Common myeloid progenitor, CD34-positive (primary cell): ENCODE measurements around the gene YAP1.

Experiments
- CTCF ChIA-PET: fragments of 350-600 bp; sonication (Branson Sonifier 250); formaldehyde crosslinking; loops from one replicate; lab custom pipeline; 2021; ENCODE audit warnings: antibody characterized with exemption; lab: Charles Lee
- POLR2A ChIA-PET: fragments of 350-600 bp; sonication (Branson Sonifier 250); formaldehyde crosslinking; loops from one replicate; lab custom pipeline; 2021; ENCODE audit warnings: antibody characterized with exemption; lab: Charles Lee
- DNase-seq, 3 donors: peaks; one replicate each; pipeline versions ENCODE4 v3.0.0 to v3.0.0-alpha.2; 2013
- H3K27ac ChIP-seq, 2 experiments: 1 replicate in 1 of 2; 2 replicates in 1 of 2; pipeline ENCODE4 v1.7.0; 2013; ENCODE audit warnings: inconsistent platforms in 2 of 2, low read length in 2 of 2, mild to moderate bottlenecking in 2 of 2, low read depth in 1 of 2, moderate library complexity in 1 of 2; ENCODE audit not compliant: severe bottlenecking in 2 of 2, insufficient read depth in 1 of 2, poor library complexity in 1 of 2
- H3K27me3 ChIP-seq, 5 experiments: replicated peaks in 2 of 5; 1 replicate in 3 of 5; 2 replicates in 2 of 5; pipeline versions ENCODE4 v1.6.1 to v1.7.0; 2013; ENCODE audit warnings: low read length in 4 of 5, mild to moderate bottlenecking in 2 of 5, moderate library complexity in 2 of 5, inconsistent platforms in 1 of 5; ENCODE audit not compliant: insufficient read depth in 5 of 5, control insufficient read depth in 4 of 5
- H3K36me3 ChIP-seq, 4 experiments: 1 replicate in 2 of 4; 2 replicates in 2 of 4; pipeline versions ENCODE4 v1.6.1 to v1.7.0; 2013; ENCODE audit warnings: low read length in 3 of 4, control low read depth in 1 of 4, mild to moderate bottlenecking in 1 of 4; ENCODE audit not compliant: control insufficient read depth in 4 of 4, insufficient read depth in 4 of 4
- H3K4me1 ChIP-seq, 4 experiments: 1 replicate in 3 of 4; 2 replicates in 1 of 4; pipeline versions ENCODE4 v1.6.1 to v1.7.1; 2013; ENCODE audit warnings: low read length in 3 of 4, mild to moderate bottlenecking in 3 of 4, control low read depth in 1 of 4, inconsistent platforms in 1 of 4, moderate library complexity in 1 of 4; ENCODE audit not compliant: control insufficient read depth in 4 of 4, insufficient read depth in 4 of 4; ENCODE audit errors: control extremely low read depth in 1 of 4
- H3K4me3 ChIP-seq, 7 experiments: 1 replicate in 4 of 7; 2 replicates in 3 of 7; pipeline versions ENCODE4 v1.5.1 to v1.7.0; 2013; ENCODE audit warnings: mild to moderate bottlenecking in 7 of 7, low read length in 6 of 7, moderate library complexity in 6 of 7, inconsistent platforms in 2 of 7, low read depth in 2 of 7, control low read depth in 1 of 7; ENCODE audit not compliant: insufficient read depth in 4 of 7, control insufficient read depth in 1 of 7; ENCODE audit errors: extremely low read depth in 1 of 7
- H3K9me3 ChIP-seq, 5 experiments: 1 replicate in 4 of 5; 2 replicates in 1 of 5; pipeline versions ENCODE4 v1.6.1 to v1.7.1; 2013; ENCODE audit warnings: low read length in 4 of 5, mild to moderate bottlenecking in 2 of 5, inconsistent platforms in 1 of 5, low read depth in 1 of 5, moderate library complexity in 1 of 5; ENCODE audit not compliant: control insufficient read depth in 4 of 5, insufficient read depth in 2 of 5; ENCODE audit errors: control extremely low read depth in 1 of 5
- WGBS: methylation state at CpG from one replicate; pipeline ENCODE4 v1.1.5; 2013; ENCODE audit not compliant: insufficient coverage; 5-methylcytosine and 5-hydroxymethylcytosine counted together

YAP1 gene

DNA sequence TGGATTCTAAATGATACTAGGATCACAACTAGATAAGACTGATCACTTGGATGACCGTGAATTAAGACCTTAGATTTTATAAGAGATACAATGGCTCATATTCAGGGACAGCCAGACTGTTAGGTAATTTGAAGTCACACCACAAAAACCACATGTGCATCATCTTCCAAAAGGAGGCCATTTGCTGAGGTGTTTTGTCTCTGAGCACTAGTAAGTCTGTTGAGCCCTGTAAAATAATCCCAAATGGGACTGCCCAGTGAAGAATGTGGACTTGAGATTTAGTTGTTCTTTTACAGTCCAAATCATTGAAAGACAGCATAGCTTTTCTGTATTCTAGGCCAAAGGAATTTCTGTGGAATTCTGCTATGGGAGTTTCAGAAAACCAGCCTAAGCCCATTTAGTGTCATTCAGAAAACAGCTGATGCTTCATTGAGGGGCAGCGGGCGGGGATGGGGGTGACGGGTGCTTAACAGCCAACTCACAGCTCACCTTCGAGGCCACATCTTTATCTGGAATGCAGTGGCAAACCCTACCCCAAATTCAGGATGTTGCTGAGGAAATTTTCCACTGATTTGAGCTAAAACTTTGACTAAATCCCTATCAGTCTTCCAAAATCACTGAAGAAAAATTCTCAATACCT, 127.0 kb downstream of the YAP1 start:
- no peak for DNase-seq
- Histone ChIP-seq H3K27ac (no peak overlapping the region), H3K4me3 (no peak overlapping the region), H3K4me1 (no peaks in the 10 kb centered on the region), H3K36me3 (no peaks in the 10 kb centered on the region), H3K9me3 (peaks cover 0 to 3% (median 0%) of the 10 kb centered on the region in 5 experiments), H3K27me3 (peaks cover 3 to 75% (median 28%) of the 10 kb centered on the region in 5 experiments)
- WGBS, result 97% methylated on average over 5 of the region's 5 CpGs
- ChIA-PET POLR2A (no interaction called here), CTCF (interaction anchor here (0.5 kb wide), 1 partner anchor 32 kb away, joined by 3 read pairs; no protein-coding TSS in a partner anchor)

DNA sequence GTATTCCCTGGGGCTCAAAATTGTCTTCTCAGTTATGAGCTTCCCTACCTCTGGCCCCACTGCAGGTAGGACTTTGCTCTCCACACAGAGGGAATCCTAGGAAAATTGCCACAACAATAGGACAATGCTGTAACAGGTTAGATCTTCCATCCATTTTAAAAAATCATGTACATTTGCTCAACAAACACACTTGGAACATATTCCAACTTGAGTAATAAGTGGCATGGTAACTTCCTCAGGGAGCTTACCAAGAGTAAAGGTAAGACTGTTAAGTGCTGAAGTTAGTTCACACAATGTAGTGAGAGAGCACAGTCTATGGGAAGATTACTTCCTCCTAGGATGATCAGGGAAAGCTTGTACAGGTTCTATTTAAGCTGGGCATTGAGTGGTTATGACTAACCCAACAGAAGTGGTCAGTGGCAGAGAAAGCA, 128.2 kb downstream of the YAP1 start:
- Histone ChIP-seq H3K27me3 (peaks cover 3 to 78% (median 28%) of the 10 kb centered on the region in 5 experiments), H3K27ac (no peak overlapping the region), H3K9me3 (peaks cover 0 to 3% (median 0%) of the 10 kb centered on the region in 5 experiments), H3K4me1 (no peaks in the 10 kb centered on the region), H3K4me3 (no peak overlapping the region), H3K36me3 (no peaks in the 10 kb centered on the region)
- ChIA-PET POLR2A (no interaction called here), CTCF (no interaction called here)
- no peak for DNase-seq

DNA sequence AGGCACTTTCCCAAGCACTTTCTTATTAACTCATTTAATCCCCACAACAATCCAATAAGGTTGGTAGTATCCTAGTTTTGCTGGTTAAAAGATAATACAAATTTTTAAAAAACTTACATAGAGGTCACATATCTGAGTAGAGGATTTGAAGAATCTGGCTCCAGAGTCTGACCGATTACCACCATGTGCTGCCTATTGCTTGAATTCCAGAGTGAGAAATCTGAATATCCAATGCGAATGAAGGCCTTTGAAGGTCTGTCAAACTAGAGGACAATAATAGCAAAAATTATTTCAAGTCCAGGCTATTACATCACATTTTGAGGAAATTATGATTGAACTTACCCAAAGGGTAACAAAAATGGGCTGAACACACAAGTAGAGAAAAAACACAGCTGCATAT, 129.2 kb downstream of the YAP1 start:
- Histone ChIP-seq H3K4me3 (no peak overlapping the region), H3K27ac (no peak overlapping the region), H3K4me1 (no peaks in the 10 kb centered on the region), H3K9me3 (peaks cover 0 to 3% (median 0%) of the 10 kb centered on the region in 5 experiments), H3K36me3 (no peaks in the 10 kb centered on the region), H3K27me3 (peaks cover 3 to 78% (median 28%) of the 10 kb centered on the region in 5 experiments)
- WGBS, result 100% methylated on average over 2 of the region's 2 CpGs
- no peak for DNase-seq
- ChIA-PET POLR2A (no interaction called here), CTCF (no interaction called here)

DNA sequence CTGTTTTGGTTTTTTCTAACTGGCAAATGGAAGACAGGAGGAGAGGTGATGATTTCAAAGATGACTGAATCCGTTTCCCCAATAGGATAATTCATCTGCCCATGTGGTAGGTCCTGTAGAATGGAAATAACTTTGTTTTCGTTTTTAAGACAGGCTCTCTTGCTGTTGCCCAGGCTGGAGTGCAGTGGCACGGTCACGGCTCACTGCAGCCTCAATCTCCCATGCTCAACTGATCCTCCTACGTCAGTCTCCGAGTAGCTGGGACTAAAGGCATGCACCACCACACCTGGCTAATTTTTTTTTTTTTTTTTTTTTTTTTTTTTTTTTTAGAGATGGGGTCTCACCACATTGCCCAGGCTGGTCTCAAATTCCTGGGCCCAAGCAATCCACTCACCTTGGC, 129.7 kb downstream of the YAP1 start:
- ChIA-PET CTCF (no interaction called here), POLR2A (no interaction called here)
- 100% methylated on average over 4 of the region's 6 CpGs for WGBS
- H3K9me3 ChIP-seq, result peaks cover 0 to 3% (median 0%) of the 10 kb centered on the region in 5 experiments
- H3K4me1 ChIP-seq, result no peaks in the 10 kb centered on the region
- no peak for DNase-seq
- no peak overlapping the region for H3K4me3 ChIP-seq
- no peaks in the 10 kb centered on the region for H3K36me3 ChIP-seq
- H3K27me3 ChIP-seq, result peaks cover 0 to 78% (median 29%) of the 10 kb centered on the region in 5 experiments
- H3K27ac ChIP-seq, result no peak overlapping the region

DNA sequence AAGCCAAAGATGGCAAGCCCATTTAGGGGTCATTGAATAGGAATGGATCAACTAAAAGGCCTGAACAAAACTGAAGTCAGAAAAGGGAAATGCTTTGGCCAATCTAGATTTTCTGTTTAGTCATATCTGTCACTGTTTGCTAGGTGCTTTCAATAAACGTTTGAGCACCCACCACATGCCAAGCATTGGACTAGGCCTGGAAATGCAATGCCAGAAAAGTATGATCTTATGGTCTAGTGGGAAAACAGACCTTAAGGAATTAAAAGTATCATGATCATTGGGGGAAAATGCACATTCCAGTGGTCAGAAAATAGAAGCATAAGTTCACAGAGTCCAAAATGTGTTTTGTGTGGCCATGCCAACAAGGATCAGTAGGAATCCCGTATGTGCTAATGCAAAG, 130.3 kb downstream of the YAP1 start:
- H3K4me3 ChIP-seq, result no peak overlapping the region
- CTCF ChIA-PET, result no interaction called here
- DNase-seq, result peak in 1 of 3 donors; percentile 30
- POLR2A ChIA-PET, result no interaction called here
- peaks cover 0 to 3% (median 0%) of the 10 kb centered on the region in 5 experiments for H3K9me3 ChIP-seq
- H3K4me1 ChIP-seq, result no peaks in the 10 kb centered on the region
- H3K27ac ChIP-seq, result no peak overlapping the region
- 50% methylated on average over 2 of the region's 2 CpGs for WGBS
- H3K27me3 ChIP-seq, result peaks cover 0 to 77% (median 26%) of the 10 kb centered on the region in 5 experiments
- no peaks in the 10 kb centered on the region for H3K36me3 ChIP-seq

DNA sequence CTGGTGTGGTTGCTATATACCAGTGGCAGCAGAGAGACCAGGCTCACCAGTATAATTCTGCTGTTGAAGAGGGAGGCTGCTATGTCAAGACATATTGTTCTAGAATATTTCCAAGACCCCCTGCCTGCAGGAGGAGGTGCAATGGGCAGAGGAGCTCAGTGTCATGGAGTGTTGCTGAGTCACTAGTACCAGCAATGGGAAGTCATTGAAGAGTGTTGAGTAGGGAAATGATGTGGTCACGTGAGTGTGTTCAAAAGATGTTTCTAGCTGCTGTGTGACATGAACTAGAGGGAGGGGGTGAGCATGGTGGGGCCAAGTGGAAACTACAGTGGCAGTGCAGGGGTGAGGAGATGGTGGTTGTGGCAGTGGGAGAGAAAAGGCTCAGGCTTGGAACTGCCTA, 130.8 kb downstream of the YAP1 start:
- H3K4me1 ChIP-seq, result no peaks in the 10 kb centered on the region
- peaks cover 0 to 72% (median 25%) of the 10 kb centered on the region in 5 experiments for H3K27me3 ChIP-seq
- DNase-seq, result peak; percentile 8 to 74 (median 62)
- no peaks in the 10 kb centered on the region for H3K36me3 ChIP-seq
- ChIA-PET CTCF (no interaction called here), POLR2A (no interaction called here)
- no peak overlapping the region for H3K4me3 ChIP-seq
- WGBS, result 0% methylated on average over 1 of the region's 1 CpG
- H3K9me3 ChIP-seq, result peaks cover 0 to 3% (median 0%) of the 10 kb centered on the region in 5 experiments
- no peak overlapping the region for H3K27ac ChIP-seq

DNA sequence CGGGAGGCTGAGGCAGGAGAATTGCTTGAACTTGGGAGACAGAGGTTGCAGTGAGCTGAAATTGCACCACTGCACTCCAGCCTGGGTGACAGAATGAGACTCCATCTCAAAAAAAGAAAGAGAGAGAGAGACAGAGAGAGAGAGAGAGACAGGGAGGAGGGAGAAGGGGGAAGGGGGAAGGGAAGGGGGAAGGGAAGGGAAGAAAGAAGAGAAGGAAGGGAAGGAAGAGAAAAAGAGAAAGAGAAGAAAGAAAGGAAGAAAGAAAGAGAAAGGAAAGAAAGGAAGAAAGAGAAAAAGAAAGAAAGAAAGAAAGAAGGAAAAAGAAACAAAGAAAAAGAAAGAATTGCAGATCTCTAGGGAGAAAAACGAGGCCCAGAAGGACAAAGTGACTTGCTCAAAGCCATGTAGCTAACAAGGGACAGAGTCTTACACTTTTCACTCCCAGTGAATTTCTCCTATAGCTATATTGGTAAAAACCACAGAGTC, 133.2 kb downstream of the YAP1 start:
- ChIA-PET CTCF (interaction anchor here (1.1 kb wide), 1 partner anchor 14 kb away, joined by 3 read pairs; no protein-coding TSS in a partner anchor), POLR2A (no interaction called here)
- 95% methylated on average over 2 of the region's 2 CpGs for WGBS

More for the DNA sequence above, 133.2 kb downstream of the YAP1 start:
- DNase-seq, result no peak
- Histone ChIP-seq H3K27me3 (peaks cover 0 to 52% (median 14%) of the 10 kb centered on the region in 5 experiments), H3K36me3 (no peaks in the 10 kb centered on the region), H3K4me3 (no peak overlapping the region), H3K27ac (no peak overlapping the region), H3K9me3 (peaks cover 0 to 3% (median 0%) of the 10 kb centered on the region in 5 experiments), H3K4me1 (no peaks in the 10 kb centered on the region)
